Measurements from ENCODE around the gene ITGBL1.

The ITGBL1 gene

GRCh38 chr13:101763191-101763590, 310.7 kb downstream of the ITGBL1 start:
- Histone ChIP-seq H3K27me3 (no peaks in the 10 kb centered on the region; the same call in 1 of the 2 replicates), H3K9me3 (no peaks in the 10 kb centered on the region), H3K36me3 (no peaks in the 10 kb centered on the region), H3K4me3 (ENCODE audit: low read depth, low read length) (no peak overlapping the region), H3K4me1 (0 out of 2 replicates have a peak, but pooled peaks cover 2% of the 10 kb centered on the region)
- no peak for DNase-seq
- TF ChIP-seq, protein P1, sequence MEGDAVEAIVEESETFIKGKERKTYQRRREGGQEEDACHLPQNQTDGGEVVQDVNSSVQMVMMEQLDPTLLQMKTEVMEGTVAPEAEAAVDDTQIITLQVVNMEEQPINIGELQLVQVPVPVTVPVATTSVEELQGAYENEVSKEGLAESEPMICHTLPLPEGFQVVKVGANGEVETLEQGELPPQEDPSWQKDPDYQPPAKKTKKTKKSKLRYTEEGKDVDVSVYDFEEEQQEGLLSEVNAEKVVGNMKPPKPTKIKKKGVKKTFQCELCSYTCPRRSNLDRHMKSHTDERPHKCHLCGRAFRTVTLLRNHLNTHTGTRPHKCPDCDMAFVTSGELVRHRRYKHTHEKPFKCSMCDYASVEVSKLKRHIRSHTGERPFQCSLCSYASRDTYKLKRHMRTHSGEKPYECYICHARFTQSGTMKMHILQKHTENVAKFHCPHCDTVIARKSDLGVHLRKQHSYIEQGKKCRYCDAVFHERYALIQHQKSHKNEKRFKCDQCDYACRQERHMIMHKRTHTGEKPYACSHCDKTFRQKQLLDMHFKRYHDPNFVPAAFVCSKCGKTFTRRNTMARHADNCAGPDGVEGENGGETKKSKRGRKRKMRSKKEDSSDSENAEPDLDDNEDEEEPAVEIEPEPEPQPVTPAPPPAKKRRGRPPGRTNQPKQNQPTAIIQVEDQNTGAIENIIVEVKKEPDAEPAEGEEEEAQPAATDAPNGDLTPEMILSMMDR (IDR thresholded peaks at IDR 0.05; ENCODE audit: low read depth, low read length), result no peak
